NB4 (cell line): ENCODE data around the gene PPP2R1A.

Source experiments
- POLR2A ChIP-seq: IDR thresholded peaks from 2 replicates; pipeline ENCODE4 v1.6.1; 2011; ENCODE audit warnings: mild to moderate bottlenecking; ENCODE audit not compliant: insufficient read length; ENCODE audit errors: extremely low read depth
- TF ChIP-seq, protein P1 (sequence below): IDR thresholded peaks from one replicate; pipeline ENCODE4 v1.5.1; 2012; ENCODE audit warnings: low read depth, low read length

DNA sequence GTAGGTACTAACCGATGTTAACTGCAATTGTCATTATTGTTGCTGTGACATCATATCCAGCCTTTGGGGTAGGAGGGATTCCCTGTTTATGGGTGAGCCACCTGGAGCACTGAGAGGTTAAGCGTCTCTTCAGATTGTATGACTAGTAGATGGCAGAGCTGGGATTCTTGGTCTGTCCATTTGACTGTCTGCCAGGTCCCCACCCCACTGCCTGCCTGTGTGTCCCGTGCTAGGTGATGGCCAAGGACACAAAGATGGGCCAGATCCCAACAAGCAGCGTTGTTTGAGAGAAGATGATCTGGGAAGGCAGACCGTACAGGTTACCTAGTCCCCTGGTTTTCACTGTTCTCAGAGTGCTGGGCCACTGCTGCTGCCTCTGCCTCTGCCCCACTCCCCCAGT, 16.6 kb downstream of the PPP2R1A start:
- no peak for TF ChIP-seq POLR2A
- TF ChIP-seq, protein P1, sequence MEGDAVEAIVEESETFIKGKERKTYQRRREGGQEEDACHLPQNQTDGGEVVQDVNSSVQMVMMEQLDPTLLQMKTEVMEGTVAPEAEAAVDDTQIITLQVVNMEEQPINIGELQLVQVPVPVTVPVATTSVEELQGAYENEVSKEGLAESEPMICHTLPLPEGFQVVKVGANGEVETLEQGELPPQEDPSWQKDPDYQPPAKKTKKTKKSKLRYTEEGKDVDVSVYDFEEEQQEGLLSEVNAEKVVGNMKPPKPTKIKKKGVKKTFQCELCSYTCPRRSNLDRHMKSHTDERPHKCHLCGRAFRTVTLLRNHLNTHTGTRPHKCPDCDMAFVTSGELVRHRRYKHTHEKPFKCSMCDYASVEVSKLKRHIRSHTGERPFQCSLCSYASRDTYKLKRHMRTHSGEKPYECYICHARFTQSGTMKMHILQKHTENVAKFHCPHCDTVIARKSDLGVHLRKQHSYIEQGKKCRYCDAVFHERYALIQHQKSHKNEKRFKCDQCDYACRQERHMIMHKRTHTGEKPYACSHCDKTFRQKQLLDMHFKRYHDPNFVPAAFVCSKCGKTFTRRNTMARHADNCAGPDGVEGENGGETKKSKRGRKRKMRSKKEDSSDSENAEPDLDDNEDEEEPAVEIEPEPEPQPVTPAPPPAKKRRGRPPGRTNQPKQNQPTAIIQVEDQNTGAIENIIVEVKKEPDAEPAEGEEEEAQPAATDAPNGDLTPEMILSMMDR: no peak
